NCI-H1694 (cell line): ENCODE results near the gene AAGAB.
"Not testable (repeated sequence)": the region's sequence is repeated elsewhere in the genome, so short reads cannot be mapped to it uniquely, and the experiment has no call there.

Experiments
- DNase-seq: peaks from one replicate; lab custom pipeline; 2025; lab: John Stamatoyannopoulos, UW

The AAGAB gene

DNA sequence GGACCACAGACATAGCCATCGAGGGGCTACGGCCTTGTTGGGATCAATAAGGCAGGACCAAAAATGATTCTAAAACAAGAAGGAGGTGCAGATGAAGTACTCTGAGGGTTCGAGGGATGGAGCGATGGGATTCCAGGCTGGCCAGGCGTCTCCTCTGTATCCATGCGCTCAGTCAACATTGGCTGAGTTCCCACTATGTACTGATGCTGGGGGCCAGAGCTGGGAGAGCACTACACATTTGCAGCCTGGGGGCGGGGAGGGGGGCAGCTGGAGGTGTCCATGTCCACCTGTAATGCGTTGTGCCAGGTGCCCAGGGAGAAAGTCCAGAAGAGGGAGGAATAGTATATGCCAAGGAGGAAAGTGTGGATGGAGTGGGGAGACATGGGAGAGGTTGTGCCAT, 81.5 kb downstream of the AAGAB start:
- DNase-seq: no peak

DNA sequence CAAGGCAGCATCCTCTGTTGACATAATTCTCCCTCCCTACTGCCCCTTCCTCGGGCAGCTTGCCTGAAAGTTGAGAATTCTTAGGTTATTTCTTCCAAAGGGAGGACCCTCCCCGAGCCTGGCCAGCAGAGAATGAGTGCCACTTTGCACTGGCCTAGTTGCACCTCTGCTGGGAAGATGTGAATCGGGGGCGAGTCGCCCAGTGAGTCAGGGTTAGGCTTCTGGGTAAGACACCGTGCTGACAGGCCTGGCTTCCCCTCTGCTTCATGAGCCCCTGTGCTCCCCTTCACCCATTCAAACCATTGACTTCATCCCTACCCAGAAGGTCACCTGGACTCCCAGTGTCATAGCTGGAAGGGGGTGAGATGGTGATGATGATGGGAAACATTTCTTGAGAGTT, 82.3 kb downstream of the AAGAB start:
- no peak for DNase-seq

GRCh38 chr15:67171471-67171870, 83.0 kb downstream of the AAGAB start:
- no peak for DNase-seq

- no peak for DNase-seq
These were observed 84.1 kb downstream of the AAGAB start for GRCh38 chr15:67170143-67170925.

- DNase-seq: no peak
These were observed 85.8 kb downstream of the AAGAB start for GRCh38 chr15:67168694-67169093.

- DNase-seq: no peak
These were observed 87.4 kb downstream of the AAGAB start for GRCh38 chr15:67167091-67167490.

GRCh38 chr15:67166280-67167009, 88.0 kb downstream of the AAGAB start:
- DNase-seq: no peak

- DNase-seq: no peak
These were observed 88.9 kb downstream of the AAGAB start for GRCh38 chr15:67165254-67166253.

DNA sequence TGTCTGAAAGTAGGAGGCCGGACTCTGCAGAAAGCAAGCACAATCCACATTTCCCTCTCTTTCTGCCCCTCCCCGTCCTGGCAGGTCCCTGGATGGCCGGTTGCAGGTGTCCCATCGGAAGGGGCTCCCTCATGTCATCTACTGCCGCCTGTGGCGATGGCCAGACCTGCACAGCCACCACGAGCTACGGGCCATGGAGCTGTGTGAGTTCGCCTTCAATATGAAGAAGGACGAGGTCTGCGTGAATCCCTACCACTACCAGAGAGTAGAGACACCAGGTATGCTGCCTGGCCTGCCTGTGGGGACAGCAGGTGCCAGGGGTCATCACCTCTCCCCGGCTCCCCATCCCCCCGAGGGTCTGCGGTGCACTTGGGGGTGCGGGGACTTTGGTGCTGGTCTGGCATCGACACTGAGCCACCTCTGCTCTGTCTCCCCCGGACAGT, 89.6 kb downstream of the AAGAB start:
- DNase-seq: no peak

DNA sequence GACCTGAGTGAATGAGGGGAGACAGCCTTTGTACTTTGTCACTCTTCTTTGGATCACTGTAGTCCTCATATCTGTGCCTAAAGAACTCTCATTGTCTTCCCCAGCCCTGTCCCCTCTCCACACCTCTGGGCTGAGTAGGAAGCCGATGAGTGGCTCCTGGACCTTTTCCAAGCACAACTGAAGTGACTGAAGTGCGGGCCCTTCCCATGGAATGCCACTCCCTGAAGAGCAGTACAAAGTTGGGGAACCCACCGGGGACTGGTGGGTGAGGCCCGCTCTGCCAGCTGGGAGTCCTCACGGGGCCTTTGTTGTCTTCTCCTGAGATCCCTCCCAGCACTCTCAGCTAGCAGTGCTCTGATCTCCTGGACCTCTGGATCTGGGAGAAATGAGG, 90.1 kb downstream of the AAGAB start:
- no peak for DNase-seq

DNA sequence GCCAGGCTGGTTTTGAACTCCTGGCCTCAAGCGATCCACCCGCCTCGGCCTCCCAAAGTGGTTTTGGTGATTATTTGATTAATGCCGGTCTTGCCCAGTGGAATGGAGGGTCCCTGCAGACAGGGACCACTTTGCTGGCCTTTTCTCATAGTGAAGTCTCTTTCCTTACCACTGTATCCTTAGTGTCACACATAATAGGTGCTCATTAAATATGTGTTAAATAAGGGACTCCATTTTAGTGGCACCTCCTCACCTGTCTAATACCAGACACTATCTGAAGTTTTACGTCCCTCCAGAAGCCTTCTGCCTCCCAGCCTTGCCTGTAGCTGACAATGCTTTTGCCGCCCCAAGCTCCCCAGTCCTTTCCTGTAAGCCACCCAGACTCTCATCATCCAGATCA, 91.3 kb downstream of the AAGAB start:
- DNase-seq: no peak

GRCh38 chr15:67161881-67162280, 92.6 kb downstream of the AAGAB start:
- DNase-seq: no peak

DNA sequence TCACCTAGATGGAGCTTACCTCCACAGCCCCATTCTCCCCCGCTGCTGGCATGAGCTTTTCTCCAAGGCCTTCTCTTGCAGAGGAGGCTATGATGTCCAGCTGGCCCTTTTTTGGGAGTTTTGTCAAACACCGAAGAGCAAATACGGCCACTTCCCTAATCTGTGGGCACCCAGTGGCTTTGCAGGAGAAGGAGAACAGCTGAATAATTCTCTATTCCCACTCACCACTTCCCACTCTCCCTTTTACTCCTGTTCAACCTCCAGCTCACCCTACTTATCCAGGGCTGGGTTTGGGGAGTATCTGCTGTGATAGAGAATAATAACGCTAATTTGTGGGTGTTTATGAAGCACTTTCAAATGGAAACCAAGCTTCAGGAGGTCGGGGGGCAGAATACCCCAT, 93.0 kb downstream of the AAGAB start:
- DNase-seq: no peak

DNA sequence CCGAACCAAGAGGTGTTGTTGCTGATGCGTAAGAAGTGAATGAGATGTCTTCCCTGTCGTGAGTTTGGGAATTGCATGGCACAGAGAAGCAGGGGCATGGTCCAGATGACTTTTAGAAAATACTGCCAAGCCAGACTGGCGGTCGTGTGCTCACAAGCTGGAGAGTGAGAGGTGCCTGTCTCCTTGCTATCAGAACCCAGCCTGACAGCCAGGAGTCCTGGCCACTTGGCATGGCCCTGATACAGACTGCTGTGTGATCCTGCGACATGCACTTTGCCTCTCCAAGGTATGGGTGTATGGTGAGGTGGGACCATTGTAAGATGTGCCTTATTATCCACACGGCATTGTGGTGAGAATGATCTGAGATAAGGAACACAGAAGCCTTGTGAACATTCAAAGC, 96.1 kb downstream of the AAGAB start:
- no peak for DNase-seq

- no peak for DNase-seq
These were observed 96.8 kb downstream of the AAGAB start for GRCh38 chr15:67157521-67158252.

GRCh38 chr15:67156834-67157233, 97.6 kb downstream of the AAGAB start:
- DNase-seq: no peak

DNA sequence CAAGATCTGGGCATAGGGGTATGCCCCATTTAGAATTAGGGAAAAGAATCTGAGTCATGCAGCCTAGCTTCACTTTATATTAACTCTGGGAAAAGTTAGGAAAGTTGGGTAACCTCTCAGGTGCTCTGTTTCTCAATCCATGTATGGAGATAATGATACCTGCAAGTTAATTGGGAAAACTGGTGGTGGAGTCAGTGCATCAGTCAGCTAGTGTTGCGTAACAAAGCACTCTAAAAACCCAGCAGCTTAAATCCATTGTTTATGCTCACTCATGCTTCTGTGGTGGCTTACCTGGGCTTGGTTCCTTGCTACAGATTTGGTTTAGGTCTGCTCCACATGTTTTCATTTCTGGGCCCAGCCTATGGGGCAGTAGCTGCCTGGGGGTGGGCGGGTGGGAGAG, 98.0 kb downstream of the AAGAB start:
- no peak for DNase-seq

GRCh38 chr15:67154249-67154648, 100.2 kb downstream of the AAGAB start:
- no peak for DNase-seq

GRCh38 chr15:67153044-67153443, 101.4 kb downstream of the AAGAB start:
- DNase-seq: not testable (repeated sequence)

DNA sequence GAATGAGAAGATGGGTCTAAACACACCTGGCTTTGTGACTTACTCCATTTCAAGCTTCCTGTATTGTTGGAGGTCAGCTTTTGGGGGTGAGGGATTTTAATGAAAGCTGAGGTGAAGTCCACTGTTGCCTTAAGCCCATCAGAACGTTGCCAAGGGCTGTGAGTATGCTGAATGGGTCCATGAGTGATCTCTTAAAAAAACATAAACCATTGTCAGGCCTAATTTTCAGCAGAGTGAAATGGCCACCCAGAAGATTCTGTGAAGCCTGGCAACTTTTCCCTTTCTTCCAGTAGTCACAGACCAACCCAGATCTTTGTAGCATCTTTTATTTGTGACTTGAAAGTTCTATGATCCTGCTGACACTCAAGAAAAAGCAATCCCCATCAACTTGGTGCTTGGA, 102.0 kb downstream of the AAGAB start:
- no peak for DNase-seq
